Measurements from ENCODE around the gene FAU.

Gene FAU

GRCh38 chr11:65107078-65107477 lies 14.9 kb downstream of the FAU start:
- no peak for DNase-seq

GRCh38 chr11:65104628-65105027 lies 17.3 kb downstream of the FAU start:
- DNase-seq = no peak

GRCh38 chr11:65103476-65103875 lies 18.5 kb downstream of the FAU start:
- DNase-seq = no peak

GRCh38 chr11:65102142-65103095 lies 19.5 kb downstream of the FAU start:
- DNase-seq = peak; percentile 26

GRCh38 chr11:65100674-65101350 lies 21.1 kb downstream of the FAU start:
- no peak for DNase-seq

- no peak for DNase-seq
Observed at GRCh38 chr11:65096926-65097325, 25.0 kb downstream of the FAU start.

- DNase-seq = peak; percentile 90
Observed at GRCh38 chr11:65095974-65096806, 25.7 kb downstream of the FAU start, which contains the start of gene VPS51. VPS51 (plus strand) TSS chr11:65096214; CDS start chr11:65096251, 37 bp downstream.

- DNase-seq = no peak
Observed at GRCh38 chr11:65095427-65095826, 26.5 kb downstream of the FAU start.

GRCh38 chr11:65090628-65091027 lies 31.3 kb downstream of the FAU start:
- no peak for DNase-seq

- no peak for DNase-seq
Observed at GRCh38 chr11:65089621-65090020, 32.3 kb downstream of the FAU start.

- DNase-seq = no peak
Observed at GRCh38 chr11:65087827-65088226, 34.1 kb downstream of the FAU start.

GRCh38 chr11:65087216-65087615 lies 34.7 kb downstream of the FAU start:
- no peak for DNase-seq

GRCh38 chr11:65086809-65087208 lies 35.1 kb downstream of the FAU start:
- no peak for DNase-seq

GRCh38 chr11:65085446-65085845 lies 36.5 kb downstream of the FAU start:
- DNase-seq = no peak

GRCh38 chr11:65084598-65085375 lies 37.1 kb downstream of the FAU start:
- DNase-seq = no peak

GRCh38 chr11:65083834-65084597 lies 37.9 kb downstream of the FAU start, which contains the start of the genes CDCA5 and ZFPL1:
CDCA5 (minus strand) TSS chr11:65084040; CDS start chr11:65083978, 62 bp downstream.
ZFPL1 (plus strand) TSS chr11:65084222; CDS start chr11:65084699, 477 bp downstream.
- DNase-seq = peak; percentile 95

- DNase-seq = no peak
Observed at GRCh38 chr11:65083134-65083833, 38.6 kb downstream of the FAU start.

- DNase-seq = no peak
Observed at GRCh38 chr11:65078786-65079342, 43.1 kb downstream of the FAU start.

GRCh38 chr11:65078151-65078550 lies 43.8 kb downstream of the FAU start:
- DNase-seq = peak; percentile 29

- no peak for DNase-seq
Observed at GRCh38 chr11:65077451-65077850, 44.5 kb downstream of the FAU start.
